ENCODE measurements around the gene IKZF5. TPM values are rescaled to one million over a fixed set of nuclear protein-coding genes. Genes with fewer than 3 reads are reported as not detected.

Gene IKZF5
- total and polyA plus RNA-seq, 9 of the 15 experiments (the other 6 are each of a cell fraction or from before 2014, with no cell fraction given) = 3.8 to 19.6 (median 12.4) TPM

DNA sequence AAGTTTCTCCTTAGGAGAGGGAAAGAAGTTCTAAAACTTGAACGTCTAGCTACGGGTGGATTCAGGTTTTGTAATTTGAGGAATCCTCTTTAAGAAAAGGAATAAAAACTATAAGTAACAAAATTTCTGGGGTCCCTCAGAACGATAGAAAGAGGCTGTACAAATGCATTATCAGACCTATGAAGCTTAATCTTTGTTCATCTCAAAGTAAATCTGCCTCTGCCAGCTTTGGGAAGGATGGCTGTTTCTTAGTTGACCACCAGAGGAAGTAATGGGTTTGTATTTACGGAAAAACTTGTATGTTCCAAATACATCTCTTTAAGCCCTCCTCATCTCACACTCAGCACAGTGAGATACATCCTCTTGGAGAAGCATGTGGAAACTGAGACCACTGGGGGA, 27.5 kb downstream of the IKZF5 start (continued):
- no peak for TF ChIP-seq ZNF785 (CRISPR knock-in tag; IDR thresholded peaks at IDR 0.05)
- TF ChIP-seq MCM2 (IDR thresholded peaks at IDR 0.05; ENCODE audit: low read depth) = no peak

GRCh38 chr10:122980209-122981065, 28.2 kb downstream of the IKZF5 start, which contains the start of gene PSTK:
PSTK (plus strand) TSS chr10:122980401; CDS start chr10:122980480, 79 bp downstream.
- Histone ChIP-seq H3K27ac (ENCODE audit: extremely low read depth, low read depth, low read length) (peak within 1 kb of the TSS; percentile 95), H3K9ac (ENCODE audit: insufficient read depth in 1 of 2, low read depth in 2 of 2, low read length in 2 of 2) (peak within 1 kb of the TSS; percentile 88 to 97), H3K27me3 (ENCODE audit: control insufficient read depth in 2 of 2, insufficient read depth in 2 of 2, low read length in 2 of 2) (no peaks in the 10 kb centered on the region), H3K79me2 (ENCODE audit: control insufficient read depth, insufficient read depth, low read length) (peaks cover 9% of the 10 kb centered on the region; the same call in 2 of the 3 replicates), H2AFZ (ENCODE audit: low read depth, low read length) (peak within 1 kb of the TSS; percentile 99), H4K20me1 (replicated peaks; ENCODE audit: control insufficient read depth, insufficient read depth, low read length) (no peaks in the 10 kb centered on the region), H3K4me1 (replicated peaks in 1 of 2; ENCODE audit: control insufficient read depth in 2 of 2, insufficient read depth in 2 of 2, low read length in 2 of 2) (peaks cover 7 to 8% of the 10 kb centered on the region in 2 experiments; a peak in 4 of 5 replicates), H3K9me1 (ENCODE audit: control insufficient read depth, insufficient read depth, low read length) (no peaks in the 10 kb centered on the region), H3K36me3 (ENCODE audit: control insufficient read depth, insufficient read depth, low read length) (peaks cover 18% of the 10 kb centered on the region; the same call in 2 of the 3 replicates), H3K4me2 (ENCODE audit: insufficient read depth, low read length) (peak within 1 kb of the TSS; percentile 85), H3K4me3 (peak within 1 kb of the TSS; percentile 58), H3K9me3 (replicated peaks; ENCODE audit: control insufficient read depth, insufficient read depth, low read depth, low read length) (no peaks in the 10 kb centered on the region)
- ATAC-seq (peak; percentile 98), DNase-seq (ENCODE audit: extremely low read depth in 1 of 4, low spot score in 3 of 4) (peak; percentile 86 to 89 (median 88)), FAIRE-seq (peak; percentile 37)
- BruUV-seq (replicated peaks) = TSS peak; percentile 93
- 0% methylated on average over 19 of the region's 73 CpGs for WGBS (ENCODE audit: insufficient coverage, low coverage, missing lambda C conversion rate)
- ChIA-PET CTCF (ENCODE audit: low intra/inter-chr PET ratio) (no interaction called here), POLR2A (interaction anchor here (0.7 to 1.9 kb wide), 4 partner anchors 9 to 105 kb away, joined by 3 to 8 read pairs (median 4); partner anchors contain the start of gene C10orf88)
- in situ Hi-C loops (cut with MboI) = no loop called here
- intact Hi-C loops (cut with micrococcal nuclease) = no loop called here
- peak; percentile 99 for TF ChIP-seq ATF3 (IDR thresholded peaks at IDR 0.05)
- peak; percentile 39; the same call in 1 of the 2 replicates for TF ChIP-seq ATF3 (CRISPR knock-in tag; conservative IDR thresholded peaks at IDR 0.05)
- peak; percentile 45; the same call in 1 of the 2 replicates for TF ChIP-seq GABPA (tag; conservative IDR thresholded peaks at IDR 0.05; ENCODE audit: low read depth)
- peak; percentile 35; the same call in 1 of the 2 replicates for TF ChIP-seq MBD2 (IDR thresholded peaks at IDR 0.05; ENCODE audit: borderline replicate concordance, low read depth)
- peak; percentile 76 for TF ChIP-seq ZNF431 (CRISPR knock-in tag; IDR thresholded peaks at IDR 0.05)
- TF ChIP-seq FOXP1 (CRISPR knock-in tag; IDR thresholded peaks at IDR 0.05) = peak; percentile 77
- TF ChIP-seq FOXK1 (CRISPR knock-in tag; IDR thresholded peaks at IDR 0.05; ENCODE audit: borderline replicate concordance) = no peak
- peak; percentile 64; the same call in 1 of the 2 replicates for TF ChIP-seq TFAP4 (CRISPR knock-in tag; IDR thresholded peaks at IDR 0.05; ENCODE audit: borderline replicate concordance)
- no peak for TF ChIP-seq BACH1 (tag; IDR thresholded peaks at IDR 0.05)
- TF ChIP-seq, protein P1, sequence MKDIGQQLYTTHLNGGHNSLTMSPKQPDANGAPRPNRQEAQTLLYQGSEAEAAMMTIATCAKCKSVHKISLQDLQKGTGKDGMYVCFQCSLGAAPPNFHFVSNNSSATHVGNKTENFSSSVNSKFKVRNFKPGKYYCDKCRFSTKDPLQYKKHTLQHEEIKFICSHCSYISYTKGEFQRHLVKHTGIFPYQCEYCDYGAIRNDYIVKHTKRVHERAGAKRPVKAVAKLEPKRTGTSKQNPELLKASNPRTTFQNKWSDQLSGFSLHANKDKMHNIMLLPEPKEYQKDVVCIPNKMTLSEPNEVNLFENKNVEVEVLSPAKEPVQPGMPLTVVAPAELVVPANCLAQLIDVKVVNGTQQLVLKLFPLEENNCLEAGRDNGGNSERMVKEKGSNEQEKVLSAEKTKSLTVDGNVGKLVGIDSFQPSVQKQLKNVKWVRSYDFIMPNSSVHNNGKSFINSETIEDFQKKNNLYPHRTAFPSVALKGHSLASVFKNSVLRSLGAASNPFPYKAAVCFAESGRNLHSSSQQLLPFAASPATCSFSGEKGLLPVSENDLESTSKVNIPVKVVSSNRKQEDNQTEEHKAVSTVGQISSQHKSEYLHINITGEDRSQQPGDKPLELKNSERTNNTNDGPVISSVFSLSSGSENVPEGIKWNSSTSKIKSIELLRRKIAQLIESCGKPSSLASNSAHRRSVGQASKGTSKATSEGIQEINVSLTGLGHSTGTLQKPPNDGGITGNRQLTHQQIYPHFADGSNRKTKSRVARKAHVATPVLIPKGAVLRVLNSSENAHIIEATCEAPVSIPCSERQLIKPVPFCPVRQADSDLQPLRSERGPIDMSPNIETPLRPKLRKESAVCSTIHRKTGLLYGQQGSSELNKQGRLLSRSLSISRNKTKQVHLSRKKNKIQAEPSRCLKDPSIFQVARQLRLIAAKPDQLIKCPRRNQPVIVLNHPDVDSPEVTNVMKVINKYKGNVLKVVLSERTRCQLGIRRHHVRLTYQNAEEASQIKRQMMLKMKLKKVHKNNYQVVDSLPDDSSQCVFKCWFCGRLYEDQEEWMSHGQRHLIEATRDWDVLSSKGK (CRISPR knock-in tag; IDR thresholded peaks at IDR 0.05) = no peak
- no peak for TF ChIP-seq ILF3 (IDR thresholded peaks at IDR 0.05; ENCODE audit: borderline replicate concordance)
- TF ChIP-seq POLR2AphosphoS5 (IDR thresholded peaks at IDR 0.05; ENCODE audit: control insufficient read depth, insufficient read depth, low read depth, low read length) = peak; percentile 67

Data from K562 (cell line).